GM19240 (cell line): Measurements from ENCODE around the gene ASS1.

Source experiments
- DNase-seq: peaks from one replicate; pipeline ENCODE4 v3.0.0; 2011; ENCODE audit warnings: low spot score; ENCODE audit not compliant: insufficient read length

Gene ASS1

GRCh38 chr9:130493476-130493875, 48.7 kb downstream of the ASS1 start:
- DNase-seq, result no peak

DNA sequence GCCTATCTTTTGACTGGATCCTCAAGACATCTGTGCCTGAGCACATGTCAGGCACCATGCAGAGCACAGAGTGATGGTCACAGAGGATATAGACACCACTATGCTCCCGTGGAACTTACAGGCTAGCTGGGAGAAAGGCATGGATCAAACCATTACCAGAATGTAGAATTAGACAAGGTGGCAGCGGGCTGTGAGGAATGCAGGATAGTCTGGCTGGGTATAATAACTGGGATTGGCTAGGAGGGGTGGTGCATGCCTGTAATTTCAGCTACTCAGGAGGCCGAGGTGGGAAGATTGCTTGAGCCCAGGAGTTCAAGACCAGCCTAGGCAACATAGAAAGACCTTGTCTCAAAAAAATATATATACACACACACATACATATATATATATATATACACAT, 50.3 kb downstream of the ASS1 start:
- DNase-seq, result no peak

DNA sequence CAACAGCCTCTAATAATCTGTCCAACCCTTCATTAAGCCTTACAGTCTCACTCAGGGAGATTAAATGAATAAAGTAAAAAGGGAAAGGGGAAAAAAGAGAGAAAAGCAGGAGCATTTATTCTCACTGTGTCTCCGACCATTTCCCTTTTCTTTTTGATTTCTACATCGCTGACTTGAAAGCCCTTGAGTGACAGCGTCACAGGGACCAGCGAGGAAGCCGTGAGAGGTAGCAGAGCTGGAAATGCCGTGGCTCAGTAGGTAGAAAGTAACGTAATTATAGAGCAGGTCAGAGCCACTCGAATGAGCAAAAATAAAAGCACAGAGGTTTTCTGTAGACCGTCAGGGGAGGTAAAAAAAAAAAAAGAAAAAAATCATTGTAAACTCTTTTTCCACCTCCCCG, 52.4 kb downstream of the ASS1 start:
- no peak for DNase-seq

DNA sequence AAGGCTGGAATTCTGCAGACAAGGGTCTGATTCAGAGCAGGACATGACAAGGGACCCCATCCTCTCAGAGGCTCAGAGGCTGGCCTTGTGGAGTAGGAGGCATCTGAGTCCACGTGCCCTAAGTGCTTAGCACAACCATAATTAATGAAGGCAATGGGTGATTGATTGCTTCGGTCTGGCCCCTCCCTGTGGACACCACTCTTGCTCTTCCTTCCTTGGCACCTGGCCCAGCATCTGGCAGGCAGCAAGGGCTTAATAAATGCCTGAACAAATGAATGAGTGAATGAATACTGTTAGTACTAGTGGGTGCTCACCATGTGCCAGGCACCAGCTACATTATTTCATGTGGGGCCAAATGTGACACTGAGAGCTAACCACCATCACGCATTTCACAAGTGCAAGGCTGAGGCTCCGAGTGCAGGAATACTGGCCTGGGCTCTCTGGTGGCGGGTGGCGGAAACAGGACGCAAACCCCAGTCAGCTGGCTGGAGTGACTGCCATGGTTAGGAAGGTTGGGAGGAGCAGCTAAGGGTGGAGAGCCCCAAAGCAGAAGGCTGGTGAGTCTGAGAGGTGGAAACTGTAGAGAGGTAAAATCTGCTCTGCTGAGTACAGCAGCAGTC, 53.6 kb downstream of the ASS1 start:
- no peak for DNase-seq

GRCh38 chr9:130498918-130499698, 54.3 kb downstream of the ASS1 start:
- no peak for DNase-seq

DNA sequence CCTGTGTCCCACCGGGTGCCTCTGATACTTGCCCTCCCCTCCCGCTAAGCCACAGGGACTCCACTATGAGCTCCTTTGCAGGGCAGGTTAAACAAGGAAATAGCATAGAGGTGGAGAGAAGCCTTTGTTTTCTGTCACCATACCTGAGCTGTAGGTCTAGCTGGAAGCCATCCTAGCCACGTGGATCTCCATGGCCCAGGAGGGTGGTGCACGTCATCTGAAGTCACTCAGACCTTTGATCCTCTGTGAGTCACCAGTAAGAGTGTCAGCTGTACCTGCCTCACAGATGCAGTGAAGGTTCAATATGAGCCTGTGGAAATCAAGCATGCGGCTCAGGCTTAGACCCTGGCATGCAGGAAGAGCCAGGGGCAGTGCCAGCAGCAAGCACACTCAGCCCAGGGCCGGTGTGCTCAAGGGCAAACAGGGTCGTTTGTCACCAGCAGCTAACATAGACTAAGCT, 55.1 kb downstream of the ASS1 start:
- DNase-seq, result no peak

DNA sequence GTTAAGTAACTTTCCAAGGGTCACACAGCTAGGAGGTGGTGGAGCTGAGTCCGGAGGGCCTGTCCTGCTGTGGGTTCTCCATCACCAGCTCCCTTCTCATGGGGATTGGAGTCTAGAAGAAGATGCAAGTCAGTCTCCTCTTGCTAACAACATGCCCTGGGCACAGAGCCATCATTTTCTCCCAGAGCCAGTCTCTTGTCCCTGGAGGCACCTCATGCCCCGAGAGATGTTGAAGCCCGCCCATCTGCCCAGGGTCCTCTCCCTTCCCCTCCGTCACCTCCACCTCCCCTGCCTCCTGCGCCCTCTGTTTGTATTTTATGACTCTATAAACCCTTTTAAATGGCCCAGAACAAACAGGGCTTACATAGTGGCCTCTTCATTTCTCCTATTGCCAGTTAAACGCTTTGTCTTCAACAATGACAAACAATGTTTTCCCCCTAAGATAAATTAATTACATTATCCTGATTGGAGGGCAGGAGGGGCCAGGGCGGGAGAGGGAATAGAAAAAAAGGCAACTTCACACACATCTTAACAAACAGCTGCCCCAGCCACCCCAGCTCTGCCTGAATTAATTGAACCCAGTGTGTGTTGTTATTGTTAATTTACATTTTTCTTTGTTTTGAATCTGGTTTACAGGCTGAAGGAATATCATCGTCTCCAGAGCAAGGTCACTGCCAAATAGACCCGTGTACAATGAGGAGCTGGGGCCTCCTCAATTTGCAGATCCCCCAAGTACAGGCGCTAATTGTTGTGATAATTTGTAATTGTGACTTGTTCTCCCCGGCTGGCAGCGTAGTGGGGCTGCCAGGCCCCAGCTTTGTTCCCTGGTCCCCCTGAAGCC, 55.8 kb downstream of the ASS1 start:
- no peak for DNase-seq

DNA sequence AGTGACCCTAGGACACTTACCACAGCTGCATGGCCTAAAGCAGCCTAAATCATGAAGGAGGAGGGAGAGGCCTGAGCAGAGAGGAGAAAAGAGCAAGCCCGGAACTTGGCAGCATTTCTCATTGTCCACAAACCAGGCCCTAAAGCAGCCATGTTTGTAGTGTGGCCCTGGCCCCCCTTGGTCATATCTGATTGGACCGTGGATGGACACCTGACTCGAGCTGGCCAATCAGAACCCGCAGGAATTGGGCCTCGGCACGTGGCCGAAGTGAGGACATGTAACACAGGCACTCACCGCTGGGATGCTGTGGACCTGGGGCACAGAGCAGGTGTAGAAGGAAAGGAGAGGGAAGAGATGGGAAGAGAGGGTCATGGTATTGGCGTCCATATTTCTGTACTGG, 56.9 kb downstream of the ASS1 start:
- no peak for DNase-seq

- no peak for DNase-seq
Observed at GRCh38 chr9:130508218-130508617, 63.5 kb downstream of the ASS1 start.

DNA sequence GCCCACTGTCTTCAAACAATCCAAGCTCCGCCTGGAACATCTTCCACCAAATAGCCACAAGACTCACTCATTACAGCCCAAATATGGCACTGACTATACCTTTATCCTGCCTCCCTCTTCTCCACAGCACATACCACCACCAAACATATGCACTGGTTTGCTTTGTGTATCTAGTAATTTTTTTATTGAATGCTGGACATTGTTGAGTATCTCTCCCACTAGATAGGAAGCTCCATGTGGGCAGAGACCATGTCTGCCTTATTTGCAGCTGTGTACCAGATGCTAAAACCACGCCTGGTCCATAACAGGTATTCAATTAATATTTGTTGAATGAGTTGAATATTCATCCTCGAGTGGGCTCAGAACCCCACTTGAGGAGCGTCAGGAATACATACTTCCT, 67.4 kb downstream of the ASS1 start:
- no peak for DNase-seq

DNA sequence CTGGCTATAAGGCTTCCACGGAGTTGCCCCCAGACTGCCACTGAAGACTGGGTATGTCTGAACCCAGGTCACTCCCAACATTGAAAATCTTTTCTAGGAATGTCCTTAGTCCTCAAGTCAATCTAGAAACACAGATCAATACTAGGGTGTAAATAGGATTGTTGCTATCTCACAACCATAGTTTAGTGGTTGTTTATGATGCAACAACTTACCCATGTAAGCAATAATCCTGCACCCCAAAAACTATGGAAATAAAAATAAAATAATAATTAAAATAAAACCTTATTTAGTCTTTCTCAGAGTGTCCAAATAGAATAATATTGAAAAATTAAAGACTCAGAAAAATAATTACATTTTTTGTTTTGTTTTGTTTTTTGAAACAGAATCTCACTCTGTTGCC, 68.3 kb downstream of the ASS1 start:
- DNase-seq, result no peak

DNA sequence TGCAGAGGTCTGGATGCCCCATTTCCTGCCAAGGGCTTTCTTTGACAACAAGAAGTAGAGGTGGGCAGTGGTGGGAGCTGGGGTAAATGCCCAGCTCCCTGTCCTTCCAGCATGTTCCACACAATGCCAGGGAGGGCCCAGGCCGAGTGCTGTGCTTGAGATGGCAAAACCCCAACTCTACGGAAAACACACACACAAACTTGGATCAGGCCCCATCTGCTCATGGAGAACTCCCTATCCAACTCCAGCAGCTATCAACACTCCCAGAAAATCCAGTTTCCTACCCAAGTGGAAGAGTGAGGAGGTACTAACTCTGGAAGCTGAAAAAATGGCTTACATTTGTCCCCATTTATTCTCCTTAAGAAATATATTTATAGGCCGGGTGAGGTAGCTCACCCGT, 73.5 kb downstream of the ASS1 start:
- DNase-seq, result no peak

GRCh38 chr9:130518943-130519799, 74.4 kb downstream of the ASS1 start:
- no peak for DNase-seq

GRCh38 chr9:130519927-130520326, 75.2 kb downstream of the ASS1 start:
- DNase-seq, result no peak

GRCh38 chr9:130521715-130522114, 77.0 kb downstream of the ASS1 start:
- no peak for DNase-seq

GRCh38 chr9:130522233-130522808, 77.6 kb downstream of the ASS1 start:
- no peak for DNase-seq

DNA sequence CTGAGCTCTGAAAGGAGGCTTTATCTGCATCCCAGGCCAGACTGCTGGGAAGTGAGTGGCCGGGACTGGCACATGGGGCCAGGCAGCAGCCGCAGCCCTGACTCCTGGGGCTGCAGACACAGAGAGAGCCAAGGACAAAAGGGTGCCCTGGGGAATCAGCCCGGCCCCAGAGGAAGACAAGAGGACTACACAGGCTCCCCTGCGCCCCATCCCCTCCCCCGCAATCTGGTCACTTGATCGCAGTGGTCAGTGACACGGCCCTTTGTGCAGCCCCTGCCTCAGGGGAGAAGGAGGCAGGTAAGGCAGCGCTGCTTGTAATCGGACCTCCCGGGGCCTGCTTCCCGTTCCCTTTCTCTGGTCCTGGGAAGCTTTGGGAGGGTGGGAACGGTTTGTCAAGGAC, 79.2 kb downstream of the ASS1 start:
- DNase-seq, result no peak

- no peak for DNase-seq
Observed at GRCh38 chr9:130526193-130526853, 81.6 kb downstream of the ASS1 start.

DNA sequence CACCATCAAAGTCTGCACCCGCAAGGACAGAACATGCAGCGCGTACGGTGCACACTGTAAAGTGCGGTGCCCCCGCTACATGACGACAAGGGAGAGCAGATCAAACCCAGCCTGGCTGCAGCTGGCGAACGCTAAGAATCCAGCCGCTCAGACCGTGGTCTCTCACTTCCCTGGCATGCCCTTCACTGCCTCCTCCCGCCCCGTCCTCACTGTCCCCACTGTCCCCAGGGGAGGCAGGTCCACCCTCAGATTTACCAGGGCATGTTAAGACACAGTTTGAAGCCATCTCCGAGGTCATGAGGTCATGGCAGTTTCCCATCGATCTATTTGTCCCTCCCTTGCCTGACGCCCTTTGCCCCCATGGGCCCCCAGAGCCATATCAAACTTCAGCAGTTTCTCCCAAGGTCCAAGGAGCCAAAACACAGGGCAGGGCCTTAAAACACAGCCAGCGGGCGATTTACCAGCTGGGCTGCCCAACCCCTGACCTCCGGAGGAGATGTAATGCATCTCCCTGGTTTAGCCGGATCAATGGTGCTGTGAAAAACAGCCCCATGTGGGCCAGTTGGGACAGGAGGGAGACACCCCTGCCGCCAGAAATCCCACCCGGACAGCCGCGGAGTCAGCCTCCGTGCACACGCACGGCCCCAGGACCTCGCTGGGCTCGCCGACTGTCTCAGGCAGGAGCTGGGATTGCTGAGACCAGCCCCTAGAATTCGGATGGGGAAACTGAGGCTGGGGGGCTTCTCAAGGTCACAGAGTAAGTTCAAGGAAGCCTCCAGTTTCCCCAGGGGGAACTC, 82.3 kb downstream of the ASS1 start:
- DNase-seq, result no peak
